Astrocyte of the spinal cord (primary cell): ENCODE measurements around the gene FNIP2.
"Not testable (repeated sequence)": the region's sequence is repeated elsewhere in the genome, so short reads cannot be mapped to it uniquely, and the experiment has no call there.

Source experiments
- DNase-seq: peaks from one replicate; pipeline ENCODE4 v3.0.0; 2011; ENCODE audit warnings: low read depth, low spot score
- H3K4me3 ChIP-seq: 2 replicates; pipeline ENCODE4 v1.5.1; 2011; ENCODE audit warnings: low read depth, mild to moderate bottlenecking, low read length, moderate library complexity
- CTCF ChIP-seq: IDR thresholded peaks from 2 replicates; pipeline ENCODE4 v1.5.1; 2012; ENCODE audit warnings: low read depth, mild to moderate bottlenecking, low read length, inconsistent platforms
- in situ Hi-C: cut with HindIII; loops from 2 replicates; pipeline ENCODE4 v1.10.0; 2017; ENCODE audit warnings: low sequenced_read_pairs

Gene FNIP2

GRCh38 chr4:158873795-158874401 lies 105.1 kb downstream of the FNIP2 start:
- in situ Hi-C loops = no loop called here
- peak; percentile 85 for DNase-seq
- no peak for TF ChIP-seq CTCF
- no peak overlapping the region for H3K4me3 ChIP-seq

GRCh38 chr4:158875026-158875425 lies 106.2 kb downstream of the FNIP2 start:
- in situ Hi-C loops = no loop called here
- DNase-seq = no peak
- TF ChIP-seq CTCF = no peak
- no peak overlapping the region for H3K4me3 ChIP-seq

GRCh38 chr4:158875455-158875854 lies 106.6 kb downstream of the FNIP2 start:
- no peak for TF ChIP-seq CTCF
- in situ Hi-C loops = no loop called here
- DNase-seq = no peak
- H3K4me3 ChIP-seq = no peak overlapping the region

- DNase-seq = no peak
- no peak overlapping the region for H3K4me3 ChIP-seq
- in situ Hi-C loops = no loop called here
- no peak for TF ChIP-seq CTCF
These were observed 108.2 kb downstream of the FNIP2 start for GRCh38 chr4:158877069-158877468.

- DNase-seq, in situ Hi-C loops, H3K4me3 ChIP-seq: not testable (repeated sequence)
These were observed 113.3 kb downstream of the FNIP2 start for GRCh38 chr4:158882142-158882541.

- in situ Hi-C loops = no loop called here
- DNase-seq = peak; percentile 12
- no peak for TF ChIP-seq CTCF
These were observed 115.5 kb downstream of the FNIP2 start for GRCh38 chr4:158884280-158884679.

GRCh38 chr4:158885564-158885963 lies 116.7 kb downstream of the FNIP2 start:
- no peak for TF ChIP-seq CTCF
- DNase-seq = no peak
- no peak overlapping the region for H3K4me3 ChIP-seq
- in situ Hi-C loops = no loop called here

More at GRCh38 chr4:158884280-158884679, 115.5 kb downstream of the FNIP2 start:
- H3K4me3 ChIP-seq = no peak overlapping the region
